Urinary bladder (tissue), 4 donors: ENCODE results near the gene ADIRF. TPM values are rescaled to one million over a fixed set of nuclear protein-coding genes. Genes with fewer than 3 reads are reported as not detected.
"Not testable (repeated sequence)": the region's sequence is repeated elsewhere in the genome, so short reads cannot be mapped to it uniquely, and the experiment has no call there.

ENCODE experiments used
- DNase-seq: peaks from one replicate; pipeline ENCODE4 v3.0.0-alpha.2; 2015; ENCODE audit errors: extremely low spot score
- H3K27ac ChIP-seq: one replicate; pipeline ENCODE4 v1.5.1; 2013; ENCODE audit warnings: low read depth, mild to moderate bottlenecking, moderate library complexity
- H3K36me3 ChIP-seq: one replicate; pipeline ENCODE4 v1.6.1; 2013; ENCODE audit warnings: mild to moderate bottlenecking, moderate library complexity; ENCODE audit not compliant: insufficient read depth
- H3K4me1 ChIP-seq: one replicate; pipeline ENCODE4 v1.6.1; 2013; ENCODE audit warnings: mild to moderate bottlenecking, moderate library complexity; ENCODE audit not compliant: insufficient read depth
- H3K4me3 ChIP-seq: one replicate; pipeline ENCODE4 v1.5.1; 2013; ENCODE audit warnings: low read depth, low read length
- WGBS: extraction: QIAGEN DNeasy Blood & Tissue Kit; methylation state at CpG from one replicate; pipeline ENCODE4 v1.1.7; 2013; 5-methylcytosine and 5-hydroxymethylcytosine counted together
- polyA plus RNA-seq: library from polyadenylated mRNA; stranded (reverse); fragments of 200-250 nt; gene quantifications from one replicate; pipeline ENCODE4 v1.2.3, GENCODE V29; 2013
- total RNA-seq: library from RNA; depleted of rRNA; stranded (reverse); fragments of >200 nt; gene quantifications from one replicate; pipeline ENCODE4 v1.2.3, GENCODE V29; 2014
- donor health status: healthy with polysubstance abuse.
- donor health status: healthy.

ADIRF gene
- total and polyA plus RNA-seq, 2 donors: 112 to 404 TPM

GRCh38 chr10:86991362-86991761 is 23.1 kb downstream of the ADIRF start:
- H3K27ac ChIP-seq, DNase-seq, H3K36me3 ChIP-seq, H3K4me1 ChIP-seq, H3K4me3 ChIP-seq: not testable (repeated sequence)
- 72% methylated on average over 12 of the region's 12 CpGs for WGBS

GRCh38 chr10:86992456-86992855 is 24.2 kb downstream of the ADIRF start:
- H3K4me1 ChIP-seq: no peaks in the 10 kb centered on the region
- no peak for DNase-seq
- no peak overlapping the region for H3K4me3 ChIP-seq
- no peak overlapping the region for H3K27ac ChIP-seq
- H3K36me3 ChIP-seq: peaks cover 2% of the 10 kb centered on the region

GRCh38 chr10:86992929-86993328 is 24.6 kb downstream of the ADIRF start:
- peaks cover 2% of the 10 kb centered on the region for H3K36me3 ChIP-seq
- no peaks in the 10 kb centered on the region for H3K4me1 ChIP-seq
- DNase-seq: no peak
- H3K27ac ChIP-seq: no peak overlapping the region
- 68% methylated on average over 2 of the region's 2 CpGs for WGBS
- no peak overlapping the region for H3K4me3 ChIP-seq

- DNase-seq, H3K4me1 ChIP-seq, H3K27ac ChIP-seq, H3K36me3 ChIP-seq, H3K4me3 ChIP-seq: not testable (repeated sequence)
- WGBS: 80% methylated on average over 6 of the region's 6 CpGs
Observed at GRCh38 chr10:86999802-87000403, 31.6 kb downstream of the ADIRF start.

GRCh38 chr10:87000491-87000890 is 32.2 kb downstream of the ADIRF start:
- no peaks in the 10 kb centered on the region for H3K4me1 ChIP-seq
- 71% methylated on average over 3 of the region's 3 CpGs for WGBS
- no peak for DNase-seq
- H3K4me3 ChIP-seq: no peak overlapping the region
- H3K27ac ChIP-seq: no peak overlapping the region
- H3K36me3 ChIP-seq: no peaks in the 10 kb centered on the region

GRCh38 chr10:87007124-87007523 is 38.8 kb downstream of the ADIRF start:
- WGBS: 74% methylated on average over 1 of the region's 1 CpG
- not testable (repeated sequence) for H3K36me3 ChIP-seq, H3K27ac ChIP-seq, DNase-seq, H3K4me3 ChIP-seq, H3K4me1 ChIP-seq

- H3K4me3 ChIP-seq, H3K36me3 ChIP-seq, H3K4me1 ChIP-seq, H3K27ac ChIP-seq, DNase-seq: not testable (repeated sequence)
- 91% methylated on average over 6 of the region's 6 CpGs for WGBS
Observed at GRCh38 chr10:87007674-87008073, 39.4 kb downstream of the ADIRF start.

GRCh38 chr10:87008303-87008702 is 40.0 kb downstream of the ADIRF start:
- H3K27ac ChIP-seq, H3K4me3 ChIP-seq, H3K4me1 ChIP-seq, H3K36me3 ChIP-seq, DNase-seq: not testable (repeated sequence)
- WGBS: 92% methylated on average over 7 of the region's 7 CpGs

GRCh38 chr10:87009134-87009696 is 40.9 kb downstream of the ADIRF start:
- not testable (repeated sequence) for H3K4me1 ChIP-seq, DNase-seq, H3K4me3 ChIP-seq, H3K27ac ChIP-seq, H3K36me3 ChIP-seq
- 90% methylated on average over 18 of the region's 18 CpGs for WGBS

GRCh38 chr10:87013528-87013927 is 45.2 kb downstream of the ADIRF start:
- not testable (repeated sequence) for H3K4me1 ChIP-seq, H3K4me3 ChIP-seq, H3K36me3 ChIP-seq, DNase-seq, H3K27ac ChIP-seq
- 68% methylated on average over 3 of the region's 3 CpGs for WGBS

GRCh38 chr10:87014986-87015716 is 46.9 kb downstream of the ADIRF start:
- H3K27ac ChIP-seq, H3K4me3 ChIP-seq, H3K36me3 ChIP-seq, DNase-seq, H3K4me1 ChIP-seq: not testable (repeated sequence)
- WGBS: 87% methylated on average over 9 of the region's 10 CpGs

GRCh38 chr10:87018127-87018526 is 49.8 kb downstream of the ADIRF start:
- H3K4me1 ChIP-seq, H3K4me3 ChIP-seq, H3K36me3 ChIP-seq, DNase-seq, H3K27ac ChIP-seq: not testable (repeated sequence)
- 83% methylated on average over 6 of the region's 6 CpGs for WGBS

- DNase-seq, H3K4me3 ChIP-seq, H3K4me1 ChIP-seq, H3K36me3 ChIP-seq, H3K27ac ChIP-seq: not testable (repeated sequence)
- WGBS: 84% methylated on average over 6 of the region's 6 CpGs
Observed at GRCh38 chr10:87019066-87019465, 50.8 kb downstream of the ADIRF start.

GRCh38 chr10:87019504-87019903 is 51.2 kb downstream of the ADIRF start:
- not testable (repeated sequence) for H3K27ac ChIP-seq, DNase-seq, H3K4me1 ChIP-seq, H3K4me3 ChIP-seq, H3K36me3 ChIP-seq
- WGBS: 100% methylated on average over 1 of the region's 1 CpG
